Lung (tissue), 12 donors: Measurements from ENCODE around the gene PDXK. TPM values are rescaled to one million over a fixed set of nuclear protein-coding genes. Genes with fewer than 3 reads are reported as not detected.
A peak's percentile ranks its signal among the peaks of the same experiment; 100 is the strongest.

ENCODE experiments used
- ATAC-seq: fragments of 200-7000 bp; cut with Tn5 transposase; one replicate; pipeline ENCODE4 v1.9.1; 2020; ENCODE audit warnings: moderate number of reproducible peaks; ENCODE audit not compliant: insufficient read depth, low FRiP score
- DNase-seq, 3 donors: peaks; one replicate each; pipeline ENCODE4 v3.0.0-alpha.2; 2013 to 2017
- H3K27ac ChIP-seq, 2 donors: one replicate each; pipeline ENCODE4 v1.5.1; 2013; ENCODE audit warnings: mild to moderate bottlenecking in 2 of 2, moderate library complexity in 2 of 2, control low read depth in 1 of 2, inconsistent platforms in 1 of 2, low read depth in 1 of 2, low read length in 1 of 2
- H3K27me3 ChIP-seq, 3 donors: one replicate each; pipeline ENCODE4 v1.5.1; 2013; ENCODE audit warnings: low read length in 2 of 3; ENCODE audit not compliant: control insufficient read depth in 3 of 3, insufficient read depth in 3 of 3
- H3K36me3 ChIP-seq, 4 donors: one replicate each; pipeline ENCODE4 v1.5.1; 2013; ENCODE audit warnings: low read length in 4 of 4, mild to moderate bottlenecking in 1 of 4, moderate library complexity in 1 of 4; ENCODE audit not compliant: control insufficient read depth in 4 of 4, insufficient read depth in 4 of 4
- H3K4me1 ChIP-seq, 5 donors: one replicate each; pipeline ENCODE4 v1.5.1; 2013; ENCODE audit warnings: low read length in 5 of 5, mild to moderate bottlenecking in 2 of 5, moderate library complexity in 1 of 5; ENCODE audit not compliant: control insufficient read depth in 5 of 5, insufficient read depth in 5 of 5
- H3K4me3 ChIP-seq: one replicate; pipeline ENCODE4 v1.5.1; 2013; ENCODE audit warnings: mild to moderate bottlenecking, control low read depth, moderate library complexity
- H3K9ac ChIP-seq, 2 donors: one replicate each; pipeline ENCODE4 v1.5.1; 2013; ENCODE audit warnings: low read length in 2 of 2, control low read depth in 1 of 2; ENCODE audit not compliant: insufficient read depth in 1 of 2
- H3K9me3 ChIP-seq, 4 donors: one replicate each; pipeline ENCODE4 v1.5.1; 2013; ENCODE audit warnings: low read length in 3 of 4, mild to moderate bottlenecking in 1 of 4, moderate library complexity in 1 of 4; ENCODE audit not compliant: control insufficient read depth in 4 of 4, insufficient read depth in 3 of 4
- CTCF ChIP-seq: IDR thresholded peaks from 2 replicates; pipeline ENCODE4 v1.5.1; 2012; ENCODE audit warnings: mild to moderate bottlenecking; ENCODE audit errors: control extremely low read depth, extremely low read depth
- WGBS, 2 donors: extraction: QIAGEN DNeasy Blood & Tissue Kit; methylation state at CpG; one replicate each; pipeline ENCODE4 v1.1.7; 2013; 5-methylcytosine and 5-hydroxymethylcytosine counted together
- polyA plus RNA-seq, 2 donors: library from polyadenylated mRNA; stranded (reverse); fragments of 200-250 nt; gene quantifications; one replicate each; pipeline ENCODE4 v1.2.1, GENCODE V29; 2013
- total RNA-seq, 2 donors: library from RNA; depleted of rRNA in 1 of 2; stranded (reverse); fragments of >200 nt in 1 of 2; gene quantifications; one replicate each; pipeline ENCODE4 v1.2.1, GENCODE V29; 2014 to 2021
- donor health status: control.
- donor health status: control.
- donor health status: Bipolar disorder and iron deficiency.
- donor health status: healthy.
- donor health status: DM: yes; HTN: yes; CAD: no.

The PDXK gene
- total and polyA plus RNA-seq, 4 donors: 62.7 to 276 (median 157) TPM

GRCh38 chr21:43733529-43734071 lies 14.7 kb downstream of the PDXK start:
- Histone ChIP-seq H3K36me3 (peaks cover 0 to 25% (median 0%) of the 10 kb centered on the region in 4 donors), H3K9ac (peak overlapping the region in 1 of 2 donors; percentile 2), H3K27me3 (no peaks in the 10 kb centered on the region), H3K9me3 (no peaks in the 10 kb centered on the region), H3K27ac (peak overlapping the region in 1 of 2 donors; percentile 82), H3K4me3 (no peak overlapping the region), H3K4me1 (peaks cover 0 to 28% (median 10%) of the 10 kb centered on the region in 5 donors)
- TF ChIP-seq CTCF: no peak
- 64 to 67% methylated on average over 15 of the region's 15 CpGs for WGBS, 2 donors
- no peak for ATAC-seq
- DNase-seq: no peak

GRCh38 chr21:43734131-43734927 lies 15.4 kb downstream of the PDXK start:
- peak; percentile 11 for ATAC-seq
- TF ChIP-seq CTCF: no peak
- peak overlapping the region in 1 of 2 donors; percentile 82 for H3K27ac ChIP-seq
- 63 to 68% methylated on average over 25 of the region's 25 CpGs for WGBS, 2 donors
- no peaks in the 10 kb centered on the region for H3K9me3 ChIP-seq
- H3K36me3 ChIP-seq: peaks cover 0 to 25% (median 0%) of the 10 kb centered on the region in 4 donors
- peaks cover 0 to 25% (median 6%) of the 10 kb centered on the region in 5 donors for H3K4me1 ChIP-seq
- H3K4me3 ChIP-seq: no peak overlapping the region
- no peak for DNase-seq
- H3K27me3 ChIP-seq: no peaks in the 10 kb centered on the region
- H3K9ac ChIP-seq: no peak overlapping the region

- 51 to 52% methylated on average over 9 of the region's 9 CpGs for WGBS, 2 donors
- H3K9me3 ChIP-seq: no peaks in the 10 kb centered on the region
- no peak overlapping the region for H3K9ac ChIP-seq
- peak overlapping the region in 1 of 2 donors; percentile 82 for H3K27ac ChIP-seq
- peaks cover 0 to 20% (median 5%) of the 10 kb centered on the region in 5 donors for H3K4me1 ChIP-seq
- peaks cover 0 to 25% (median 0%) of the 10 kb centered on the region in 4 donors for H3K36me3 ChIP-seq
- ATAC-seq (no peak), DNase-seq (peak in 1 of 3 donors; percentile 61)
- TF ChIP-seq CTCF: no peak
- H3K27me3 ChIP-seq: no peaks in the 10 kb centered on the region
- no peak overlapping the region for H3K4me3 ChIP-seq
These were observed 15.9 kb downstream of the PDXK start for GRCh38 chr21:43734928-43735229.
